ENCODE data around the gene NRARP.

NRARP gene

DNA sequence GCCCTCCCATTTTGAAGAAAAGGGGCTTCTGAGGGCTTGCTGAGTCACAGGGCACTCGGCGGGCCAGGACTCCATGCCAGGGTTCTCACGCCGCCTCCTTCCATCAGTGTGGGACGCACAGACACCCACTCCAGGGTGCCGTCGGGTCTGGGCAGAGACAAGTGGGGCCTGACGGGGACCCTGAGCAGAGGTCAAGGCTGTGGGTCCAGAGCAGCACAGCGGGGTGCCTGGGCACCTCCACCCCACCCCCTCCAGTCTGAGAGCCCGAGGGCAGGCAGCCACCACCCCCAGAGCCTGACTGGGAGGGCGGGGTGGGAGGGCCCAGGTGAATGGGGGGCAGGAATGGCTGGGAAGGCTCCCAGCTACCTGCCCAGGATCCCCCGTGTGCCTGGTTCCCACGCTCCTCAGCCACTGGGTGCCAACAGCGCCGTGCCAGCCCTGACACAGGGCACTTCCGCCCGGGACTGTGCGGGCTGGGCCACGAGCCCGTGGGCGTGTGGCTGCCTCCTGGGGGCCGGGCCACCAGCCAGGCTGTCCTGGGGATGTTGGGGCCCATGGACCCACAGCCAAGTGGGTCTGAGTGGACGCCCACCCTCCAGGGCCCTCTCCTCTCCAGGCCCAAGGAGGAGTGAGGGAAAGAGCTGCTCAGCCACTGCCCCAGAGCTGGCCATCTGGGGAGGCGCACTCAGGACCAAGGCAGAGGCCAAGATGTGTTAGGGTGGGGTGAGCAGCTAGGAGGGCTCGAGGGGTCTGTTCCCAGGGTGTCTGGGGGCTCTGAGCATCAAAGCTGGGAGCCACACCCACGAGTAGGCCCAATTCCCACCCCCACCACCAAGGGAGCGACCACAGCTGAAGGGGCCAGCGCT, 10.1 kb upstream of the NRARP start:
- no peak overlapping the region for H3K4me3 ChIP-seq (ENCODE audit: low read depth, low read length)
- CTCF ChIA-PET = interaction anchor here (0.7 to 2.1 kb wide), 3 partner anchors 10 to 141 kb away, joined by 3 to 6 read pairs (median 4); partner anchors contain the start of genes EXD3, NOXA1 and NRARP
- H3K9me3 ChIP-seq (ENCODE audit: control insufficient read depth, insufficient read depth, low read depth, low read length) = no peaks in the 10 kb centered on the region
- H3K36me3 ChIP-seq (ENCODE audit: control insufficient read depth in 2 of 2, insufficient read depth in 1 of 2, low read length in 2 of 2) = no peaks in the 10 kb centered on the region
- POLR2A ChIA-PET = interaction anchor here (0.8 to 5.4 kb wide), 2 partner anchors 11 to 75 kb away, joined by 3 to 40 read pairs; partner anchors contain the start of gene NRARP
- H3K27ac ChIP-seq (ENCODE audit: extremely low read depth, low read depth, low read length) = no peak overlapping the region
- H3K4me1 ChIP-seq (ENCODE audit: control insufficient read depth, insufficient read depth, low read length) = no peaks in the 10 kb centered on the region; the same call in 1 of the 2 replicates
- TF ChIP-seq TCF7L2 (IDR thresholded peaks at IDR 0.05; ENCODE audit: borderline replicate concordance, low read depth, low read length) (no peak), MYNN (tag by site-specific recombination; IDR thresholded peaks at IDR 0.05; ENCODE audit: borderline replicate concordance) (no peak), ZFHX2 (tag by site-specific recombination; conservative IDR thresholded peaks at IDR 0.05) (peak; percentile 60; the same call in 1 of the 2 replicates), SCRT2 (tag by site-specific recombination; IDR thresholded peaks at IDR 0.05) (no peak), GLIS1 (tag by site-specific recombination; IDR thresholded peaks at IDR 0.05) (peak; percentile 47), ZNF426 (tag by site-specific recombination; IDR thresholded peaks at IDR 0.05) (no peak), ZFP37 (tag by site-specific recombination; IDR thresholded peaks at IDR 0.05) (no peak), EGR2 (tag by site-specific recombination; IDR thresholded peaks at IDR 0.05; ENCODE audit: low read depth) (peak; percentile 40), ZNF658 (tag by site-specific recombination; IDR thresholded peaks at IDR 0.05) (no peak), GFI1B (tag by site-specific recombination; IDR thresholded peaks at IDR 0.05) (no peak)

DNA sequence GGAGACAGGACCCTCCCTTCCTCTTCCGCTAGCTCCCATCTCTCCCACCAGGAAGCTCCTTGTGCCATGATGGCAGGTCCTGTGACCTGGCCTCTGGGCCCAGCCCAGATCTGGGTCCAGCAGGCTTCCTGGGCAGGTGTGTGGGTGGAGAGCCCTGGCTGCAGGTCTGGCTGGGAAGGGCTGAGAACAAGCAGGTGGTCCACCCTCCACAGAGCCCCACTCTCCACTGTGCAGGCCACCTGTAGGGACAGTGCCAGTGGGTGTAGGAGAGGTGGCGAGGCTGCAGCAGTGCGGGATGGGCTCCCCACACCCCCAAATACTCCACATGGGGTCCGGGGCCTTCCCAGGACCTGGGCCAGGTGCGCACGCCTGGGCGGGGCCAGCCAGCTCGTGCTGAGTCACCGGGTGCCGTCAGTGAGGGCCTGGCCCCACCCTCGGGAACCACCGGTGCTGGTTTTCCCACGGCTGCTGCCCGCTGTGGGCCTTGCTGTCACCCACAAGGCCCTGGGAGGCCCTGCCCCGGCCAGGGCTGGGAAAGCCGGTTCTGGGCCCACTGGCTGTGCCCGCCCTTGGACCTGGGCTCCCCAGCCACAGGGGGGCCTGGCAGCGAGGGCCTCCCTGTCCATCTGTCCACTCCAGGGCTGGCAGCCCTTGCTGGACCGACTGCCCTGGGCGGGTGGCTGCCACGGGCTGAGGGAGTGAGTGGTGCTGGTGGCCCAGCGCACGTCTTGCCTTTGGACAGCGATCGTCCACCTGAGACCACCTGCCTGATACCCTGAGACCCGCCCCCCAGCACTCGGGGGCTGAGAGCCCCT, 9.3 kb upstream of the NRARP start:
- no peak overlapping the region for H3K4me3 ChIP-seq (ENCODE audit: low read depth, low read length)
- POLR2A ChIA-PET = interaction anchor here (1.3 to 5.4 kb wide), 3 partner anchors 9 to 68 kb away, joined by 3 to 40 read pairs (median 4); partner anchors contain the start of gene NRARP
- H3K4me1 ChIP-seq (ENCODE audit: control insufficient read depth, insufficient read depth, low read length) = no peaks in the 10 kb centered on the region; the same call in 1 of the 2 replicates
- H3K9me3 ChIP-seq (ENCODE audit: control insufficient read depth, insufficient read depth, low read depth, low read length) = no peaks in the 10 kb centered on the region
- peak; percentile 81 for TF ChIP-seq KLF1 (tag by site-specific recombination; IDR thresholded peaks at IDR 0.05)
- TF ChIP-seq, protein P1, sequence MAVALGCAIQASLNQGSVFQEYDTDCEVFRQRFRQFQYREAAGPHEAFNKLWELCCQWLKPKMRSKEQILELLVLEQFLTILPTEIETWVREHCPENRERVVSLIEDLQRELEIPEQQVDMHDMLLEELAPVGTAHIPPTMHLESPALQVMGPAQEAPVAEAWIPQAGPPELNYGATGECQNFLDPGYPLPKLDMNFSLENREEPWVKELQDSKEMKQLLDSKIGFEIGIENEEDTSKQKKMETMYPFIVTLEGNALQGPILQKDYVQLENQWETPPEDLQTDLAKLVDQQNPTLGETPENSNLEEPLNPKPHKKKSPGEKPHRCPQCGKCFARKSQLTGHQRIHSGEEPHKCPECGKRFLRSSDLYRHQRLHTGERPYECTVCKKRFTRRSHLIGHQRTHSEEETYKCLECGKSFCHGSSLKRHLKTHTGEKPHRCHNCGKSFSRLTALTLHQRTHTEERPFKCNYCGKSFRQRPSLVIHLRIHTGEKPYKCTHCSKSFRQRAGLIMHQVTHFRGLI (tag by site-specific recombination; IDR thresholded peaks at IDR 0.05) = no peak
- TF ChIP-seq ZBTB8A (tag by site-specific recombination; IDR thresholded peaks at IDR 0.05) = peak; percentile 14; the same call in 1 of the 2 replicates
- TF ChIP-seq SETDB1 (IDR thresholded peaks at IDR 0.05; ENCODE audit: insufficient read length, low read length) = no peak
- no peak for TF ChIP-seq ZNF530 (tag by site-specific recombination; IDR thresholded peaks at IDR 0.05; ENCODE audit: low read depth)
- 0 out of 2 replicates have a peak, but pooled peaks have one; percentile 26 for TF ChIP-seq SCRT2 (tag by site-specific recombination; IDR thresholded peaks at IDR 0.05)
- TF ChIP-seq, protein P2, sequence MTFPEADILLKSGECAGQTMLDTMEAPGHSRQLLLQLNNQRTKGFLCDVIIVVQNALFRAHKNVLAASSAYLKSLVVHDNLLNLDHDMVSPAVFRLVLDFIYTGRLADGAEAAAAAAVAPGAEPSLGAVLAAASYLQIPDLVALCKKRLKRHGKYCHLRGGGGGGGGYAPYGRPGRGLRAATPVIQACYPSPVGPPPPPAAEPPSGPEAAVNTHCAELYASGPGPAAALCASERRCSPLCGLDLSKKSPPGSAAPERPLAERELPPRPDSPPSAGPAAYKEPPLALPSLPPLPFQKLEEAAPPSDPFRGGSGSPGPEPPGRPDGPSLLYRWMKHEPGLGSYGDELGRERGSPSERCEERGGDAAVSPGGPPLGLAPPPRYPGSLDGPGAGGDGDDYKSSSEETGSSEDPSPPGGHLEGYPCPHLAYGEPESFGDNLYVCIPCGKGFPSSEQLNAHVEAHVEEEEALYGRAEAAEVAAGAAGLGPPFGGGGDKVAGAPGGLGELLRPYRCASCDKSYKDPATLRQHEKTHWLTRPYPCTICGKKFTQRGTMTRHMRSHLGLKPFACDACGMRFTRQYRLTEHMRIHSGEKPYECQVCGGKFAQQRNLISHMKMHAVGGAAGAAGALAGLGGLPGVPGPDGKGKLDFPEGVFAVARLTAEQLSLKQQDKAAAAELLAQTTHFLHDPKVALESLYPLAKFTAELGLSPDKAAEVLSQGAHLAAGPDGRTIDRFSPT (tag by site-specific recombination; IDR thresholded peaks at IDR 0.05) = peak; percentile 36; the same call in 1 of the 2 replicates
- TF ChIP-seq ZNF341 (tag by site-specific recombination; IDR thresholded peaks at IDR 0.05; ENCODE audit: low read depth) = no peak
- TF ChIP-seq BCL11A (tag by site-specific recombination; IDR thresholded peaks at IDR 0.05; ENCODE audit: low read depth) = no peak
- TF ChIP-seq ZIC2 (tag by site-specific recombination; IDR thresholded peaks at IDR 0.05) = peak; percentile 34
- TF ChIP-seq, protein P3, sequence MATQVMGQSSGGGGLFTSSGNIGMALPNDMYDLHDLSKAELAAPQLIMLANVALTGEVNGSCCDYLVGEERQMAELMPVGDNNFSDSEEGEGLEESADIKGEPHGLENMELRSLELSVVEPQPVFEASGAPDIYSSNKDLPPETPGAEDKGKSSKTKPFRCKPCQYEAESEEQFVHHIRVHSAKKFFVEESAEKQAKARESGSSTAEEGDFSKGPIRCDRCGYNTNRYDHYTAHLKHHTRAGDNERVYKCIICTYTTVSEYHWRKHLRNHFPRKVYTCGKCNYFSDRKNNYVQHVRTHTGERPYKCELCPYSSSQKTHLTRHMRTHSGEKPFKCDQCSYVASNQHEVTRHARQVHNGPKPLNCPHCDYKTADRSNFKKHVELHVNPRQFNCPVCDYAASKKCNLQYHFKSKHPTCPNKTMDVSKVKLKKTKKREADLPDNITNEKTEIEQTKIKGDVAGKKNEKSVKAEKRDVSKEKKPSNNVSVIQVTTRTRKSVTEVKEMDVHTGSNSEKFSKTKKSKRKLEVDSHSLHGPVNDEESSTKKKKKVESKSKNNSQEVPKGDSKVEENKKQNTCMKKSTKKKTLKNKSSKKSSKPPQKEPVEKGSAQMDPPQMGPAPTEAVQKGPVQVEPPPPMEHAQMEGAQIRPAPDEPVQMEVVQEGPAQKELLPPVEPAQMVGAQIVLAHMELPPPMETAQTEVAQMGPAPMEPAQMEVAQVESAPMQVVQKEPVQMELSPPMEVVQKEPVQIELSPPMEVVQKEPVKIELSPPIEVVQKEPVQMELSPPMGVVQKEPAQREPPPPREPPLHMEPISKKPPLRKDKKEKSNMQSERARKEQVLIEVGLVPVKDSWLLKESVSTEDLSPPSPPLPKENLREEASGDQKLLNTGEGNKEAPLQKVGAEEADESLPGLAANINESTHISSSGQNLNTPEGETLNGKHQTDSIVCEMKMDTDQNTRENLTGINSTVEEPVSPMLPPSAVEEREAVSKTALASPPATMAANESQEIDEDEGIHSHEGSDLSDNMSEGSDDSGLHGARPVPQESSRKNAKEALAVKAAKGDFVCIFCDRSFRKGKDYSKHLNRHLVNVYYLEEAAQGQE (tag by site-specific recombination; IDR thresholded peaks at IDR 0.05) = no peak
- H3K27ac ChIP-seq (ENCODE audit: extremely low read depth, low read depth, low read length) = no peak overlapping the region
- H3K36me3 ChIP-seq (ENCODE audit: control insufficient read depth in 2 of 2, insufficient read depth in 1 of 2, low read length in 2 of 2) = no peaks in the 10 kb centered on the region
- CTCF ChIA-PET = interaction anchor here (0.8 to 2.1 kb wide), 2 partner anchors 9 kb away, joined by 6 read pairs; partner anchors contain the start of gene NRARP
